Endothelial cell of umbilical vein (primary cell): ENCODE data around the gene CTNNA2.

Experiments
- CTCF ChIP-seq, 2 donors: IDR thresholded peaks; 1 replicate in 1 of 2; 2 replicates in 1 of 2; pipeline ENCODE4 v1.5.1; 2011; ENCODE audit warnings: low read length in 2 of 2, mild to moderate bottlenecking in 2 of 2, moderate library complexity in 2 of 2, control low read depth in 1 of 2, inconsistent platforms in 1 of 2, low read depth in 1 of 2; ENCODE audit not compliant: insufficient read depth in 1 of 2; ENCODE audit errors: extremely low read depth in 1 of 2
- EZH2 ChIP-seq: IDR thresholded peaks from 2 replicates; pipeline ENCODE4 v1.6.1; 2012; ENCODE audit warnings: borderline replicate concordance, low read depth, mild to moderate bottlenecking, moderate library complexity, low read length, inconsistent platforms; ENCODE audit not compliant: severe bottlenecking
- MAX ChIP-seq: IDR thresholded peaks from 2 replicates; pipeline ENCODE4 v1.6.1; 2011; ENCODE audit not compliant: insufficient read depth, insufficient read length
- POLR2A ChIP-seq: IDR thresholded peaks from 2 replicates; pipeline ENCODE4 v1.6.1; 2012; ENCODE audit warnings: low read depth, mild to moderate bottlenecking, control low read depth, low read length
- POLR2AphosphoS5 ChIP-seq: IDR thresholded peaks from 2 replicates; pipeline ENCODE4 v1.6.1; 2012; ENCODE audit warnings: low read depth, mild to moderate bottlenecking, control low read depth, low read length, moderate library complexity; ENCODE audit not compliant: insufficient read depth

- TF ChIP-seq POLR2A (no peak), CTCF (IDR thresholded peaks at IDR 0.05; ENCODE audit: extremely low read depth in 1 of 2, insufficient read depth in 1 of 2, low read depth in 1 of 2, low read length in 2 of 2) (no peak), EZH2 (no peak), POLR2AphosphoS5 (no peak), MAX (no peak)
Measured at GRCh38 chr2:80363330-80363729, 850.5 kb downstream of the CTNNA2 start.
